ENCODE measurements around the gene LFNG. TPM values are rescaled to one million over a fixed set of nuclear protein-coding genes. Genes with fewer than 3 reads are reported as not detected.
"Not testable (repeated sequence)": the region's sequence is repeated elsewhere in the genome, so short reads cannot be mapped to it uniquely, and the experiment has no call there.

The LFNG gene
- total RNA-seq, 1 experiment from 2014 or later = 5.6 TPM

DNA sequence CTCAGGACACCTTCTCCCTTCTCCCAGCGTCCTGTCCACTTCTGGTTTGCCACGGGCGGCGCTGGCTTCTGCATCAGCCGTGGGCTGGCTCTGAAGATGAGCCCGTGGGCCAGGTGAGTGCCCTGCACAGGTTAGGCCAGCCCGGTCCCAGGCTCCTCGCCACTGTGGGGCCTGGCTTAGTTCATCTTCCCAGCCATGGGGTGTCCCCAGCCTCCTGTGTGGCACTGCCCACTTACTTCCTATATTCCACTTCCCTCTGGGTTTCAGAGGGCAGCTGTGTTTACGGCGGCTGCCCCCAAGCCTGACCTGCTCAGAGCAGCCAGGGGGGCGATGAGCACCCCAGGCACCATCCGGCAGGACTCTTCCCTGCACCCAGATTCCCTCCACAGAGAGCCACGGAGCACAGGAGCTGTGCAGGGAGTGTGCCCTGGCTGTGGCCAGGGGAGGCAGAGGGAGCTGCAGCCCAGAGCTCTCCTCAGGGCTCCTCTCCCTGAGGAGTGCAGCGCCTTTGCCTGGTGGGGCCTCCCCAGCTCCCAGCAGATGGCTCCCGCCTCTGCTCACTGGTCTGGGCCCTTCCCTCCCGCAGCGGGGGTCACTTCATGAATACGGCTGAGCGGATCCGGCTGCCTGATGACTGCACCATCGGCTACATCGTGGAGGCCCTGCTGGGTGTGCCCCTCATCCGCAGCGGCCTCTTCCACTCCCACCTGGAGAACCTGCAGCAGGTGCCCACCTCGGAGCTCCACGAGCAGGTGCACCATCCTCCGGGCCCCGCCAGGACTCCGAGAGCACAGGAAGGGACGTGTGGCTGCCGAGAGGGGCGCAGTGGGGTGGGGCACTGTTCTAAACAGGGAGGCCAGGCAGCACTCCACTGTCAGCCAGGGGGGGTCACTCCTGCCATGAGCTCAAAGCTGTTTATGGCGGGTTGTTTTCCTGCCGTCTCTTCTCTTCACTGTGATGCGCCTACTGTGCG is 6.4 kb downstream of the LFNG start:
- DNase-seq (ENCODE audit: low spot score) = no peak
- in situ Hi-C loops (cut with HindIII; ENCODE audit: low sequenced_read_pairs) = no loop called here

DNA sequence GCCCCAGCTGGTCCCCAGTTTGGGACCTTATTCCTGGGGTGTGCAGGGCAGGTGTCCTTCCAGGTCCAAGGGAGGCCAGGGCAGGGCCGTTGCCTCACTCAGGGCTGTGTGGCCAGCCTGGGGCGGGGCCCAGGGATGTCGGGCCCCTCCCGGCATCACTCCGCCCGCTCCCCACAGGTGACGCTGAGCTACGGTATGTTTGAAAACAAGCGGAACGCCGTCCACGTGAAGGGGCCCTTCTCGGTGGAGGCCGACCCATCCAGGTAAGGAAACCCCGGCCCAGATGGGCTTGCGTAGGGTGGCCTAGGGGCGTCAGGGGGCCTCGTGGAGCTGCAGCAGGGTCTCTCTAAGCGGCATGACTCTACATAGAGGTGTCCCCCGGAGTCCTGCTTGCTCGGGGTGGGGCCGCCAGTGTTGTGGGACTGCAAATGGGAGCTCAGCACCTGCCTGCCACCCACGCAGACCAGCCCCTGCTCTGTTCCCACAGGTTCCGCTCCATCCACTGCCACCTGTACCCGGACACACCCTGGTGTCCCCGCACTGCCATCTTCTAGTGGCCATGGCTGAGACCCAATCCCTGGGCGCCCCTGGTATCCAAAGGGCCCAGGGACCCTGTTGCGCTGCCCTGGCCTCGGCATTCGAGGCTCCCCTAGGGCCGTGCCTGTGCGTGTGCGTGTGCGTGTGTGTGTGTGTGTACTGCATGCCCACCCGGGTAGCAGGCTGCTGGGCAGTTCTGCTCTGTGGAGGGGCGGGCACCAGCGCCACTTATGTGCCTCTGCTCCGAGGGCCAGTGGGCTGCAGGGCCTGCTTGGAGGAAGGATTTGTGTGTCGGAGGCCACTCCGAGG is 7.3 kb downstream of the LFNG start:
- in situ Hi-C loops (cut with HindIII; ENCODE audit: low sequenced_read_pairs) = no loop called here
- no peak for DNase-seq (ENCODE audit: low spot score)

DNA sequence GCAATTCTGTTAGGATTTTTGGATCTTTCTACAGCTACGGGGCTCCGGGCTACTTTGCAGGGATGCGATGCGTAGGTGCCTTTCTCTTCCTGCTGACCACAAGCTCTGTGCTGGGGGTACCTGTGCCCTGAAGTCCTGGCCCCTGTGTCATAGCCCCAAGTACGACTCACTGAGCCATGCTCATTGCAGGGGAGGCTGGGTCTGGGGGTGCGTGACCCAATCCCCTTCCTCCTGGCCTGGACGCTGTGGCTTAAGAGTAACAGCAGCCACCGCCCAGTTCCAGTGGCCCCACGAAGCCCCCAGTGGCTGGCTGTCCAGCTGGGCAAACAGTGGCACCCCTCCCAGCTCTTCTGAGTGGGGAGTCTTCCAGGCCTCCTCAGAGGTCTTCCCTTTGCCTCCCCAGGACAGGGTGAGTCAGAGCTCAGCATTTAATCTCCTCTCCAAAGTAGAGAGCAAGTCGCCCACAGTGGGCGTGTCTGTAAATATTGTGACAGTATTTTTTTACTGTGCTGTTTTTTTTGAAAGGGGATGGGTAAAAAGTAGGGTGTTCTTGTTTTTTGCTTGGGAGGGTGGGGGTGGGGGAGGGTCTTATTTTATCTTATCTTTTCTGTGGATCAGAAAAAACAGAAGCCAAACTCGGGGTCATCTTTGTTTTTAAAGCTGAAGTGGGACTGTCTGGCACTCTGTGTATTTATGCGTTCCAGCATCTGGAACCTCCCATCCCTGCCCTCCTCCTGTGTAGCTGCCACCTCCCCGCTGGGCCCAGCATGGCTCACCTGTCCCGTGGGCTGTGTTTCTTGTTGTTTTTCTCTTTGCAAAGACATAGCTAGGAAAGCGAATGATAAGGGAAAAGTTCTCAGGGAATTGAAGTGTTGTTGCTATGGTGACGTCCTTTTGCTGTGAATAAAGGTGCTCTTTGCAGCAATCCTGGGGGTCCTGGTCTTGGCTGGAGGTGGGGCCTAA is 8.2 kb downstream of the LFNG start:
- DNase-seq (ENCODE audit: low spot score) = no peak
- in situ Hi-C loops (cut with HindIII; ENCODE audit: low sequenced_read_pairs) = no loop called here

DNA sequence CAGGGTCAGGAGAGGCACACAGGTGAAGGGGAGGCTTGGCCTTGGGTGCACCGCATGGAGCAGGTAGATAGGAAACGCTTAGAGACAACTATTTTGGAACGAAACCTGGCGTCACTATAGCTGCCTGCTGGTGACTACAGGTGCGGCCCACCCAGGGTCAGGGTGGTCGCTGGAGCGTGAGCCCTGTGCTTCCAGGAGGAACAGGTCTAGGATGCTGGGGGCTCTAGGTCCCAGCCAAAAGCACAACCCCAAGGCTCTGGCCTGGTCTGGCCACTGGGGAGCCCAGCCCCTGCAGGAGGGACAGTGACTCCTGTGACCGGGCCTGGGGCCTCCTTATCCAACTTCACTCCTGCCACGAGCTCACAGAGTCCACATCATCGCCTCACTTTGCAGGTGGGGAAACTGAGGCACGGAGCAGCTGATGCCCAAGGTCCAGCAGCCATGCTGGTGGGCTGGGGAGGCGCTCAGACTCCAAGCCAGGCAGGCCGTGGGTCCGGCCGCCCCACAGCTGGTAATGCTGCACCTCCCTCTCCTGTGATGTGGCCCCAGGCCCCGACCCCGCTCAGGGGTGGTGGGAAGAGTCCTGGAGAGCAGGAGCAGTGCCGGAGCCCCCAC is 9.0 kb downstream of the LFNG start:
- in situ Hi-C loops (cut with HindIII; ENCODE audit: low sequenced_read_pairs) = no loop called here
- no peak for DNase-seq (ENCODE audit: low spot score)

DNA sequence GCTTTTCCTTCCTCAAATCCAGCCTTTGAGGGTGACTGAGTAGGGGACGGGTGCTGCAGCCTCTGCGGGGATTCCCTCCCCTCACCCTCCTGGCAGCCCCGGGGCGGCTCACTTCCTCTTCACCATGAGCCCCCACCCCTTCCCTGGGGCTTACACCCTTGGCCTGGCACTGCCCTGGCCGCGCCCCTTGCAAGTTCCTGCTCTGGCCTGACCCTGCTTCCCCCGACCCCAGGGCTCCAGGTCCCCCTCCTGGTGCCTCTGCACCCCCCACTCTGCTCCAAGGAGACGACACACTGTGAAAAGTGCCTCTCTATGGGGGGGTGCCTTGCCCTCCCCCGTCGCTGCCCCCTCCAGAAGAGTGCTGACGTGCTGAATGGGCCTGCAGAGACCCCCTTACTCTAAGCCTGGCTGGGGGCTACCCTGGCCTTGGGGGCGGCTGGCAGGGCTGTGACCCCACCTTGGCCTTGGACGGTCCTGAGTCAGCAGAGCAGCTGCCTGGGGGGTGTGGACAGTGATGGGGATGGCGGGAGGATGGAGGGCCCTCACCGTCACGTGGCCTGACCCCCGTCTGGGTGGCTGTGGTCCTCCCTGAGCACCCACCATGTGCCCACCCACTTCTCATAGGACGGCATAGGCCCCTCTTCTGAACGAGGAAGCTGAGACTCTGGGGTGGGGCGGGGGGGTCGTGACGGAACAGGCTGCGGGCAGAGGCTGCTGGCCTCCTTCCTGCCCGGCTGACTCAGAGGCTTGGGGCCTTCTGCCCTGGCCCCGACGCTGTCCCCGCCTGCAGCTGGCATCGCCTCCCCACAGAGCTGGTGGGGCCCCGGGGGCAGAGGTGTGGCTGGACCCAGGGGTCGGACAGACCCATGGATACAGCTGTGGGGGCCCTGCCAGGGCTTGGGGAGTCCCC is 9.8 kb downstream of the LFNG start:
- in situ Hi-C loops (cut with HindIII; ENCODE audit: low sequenced_read_pairs) = no loop called here
- no peak for DNase-seq (ENCODE audit: low spot score)

DNA sequence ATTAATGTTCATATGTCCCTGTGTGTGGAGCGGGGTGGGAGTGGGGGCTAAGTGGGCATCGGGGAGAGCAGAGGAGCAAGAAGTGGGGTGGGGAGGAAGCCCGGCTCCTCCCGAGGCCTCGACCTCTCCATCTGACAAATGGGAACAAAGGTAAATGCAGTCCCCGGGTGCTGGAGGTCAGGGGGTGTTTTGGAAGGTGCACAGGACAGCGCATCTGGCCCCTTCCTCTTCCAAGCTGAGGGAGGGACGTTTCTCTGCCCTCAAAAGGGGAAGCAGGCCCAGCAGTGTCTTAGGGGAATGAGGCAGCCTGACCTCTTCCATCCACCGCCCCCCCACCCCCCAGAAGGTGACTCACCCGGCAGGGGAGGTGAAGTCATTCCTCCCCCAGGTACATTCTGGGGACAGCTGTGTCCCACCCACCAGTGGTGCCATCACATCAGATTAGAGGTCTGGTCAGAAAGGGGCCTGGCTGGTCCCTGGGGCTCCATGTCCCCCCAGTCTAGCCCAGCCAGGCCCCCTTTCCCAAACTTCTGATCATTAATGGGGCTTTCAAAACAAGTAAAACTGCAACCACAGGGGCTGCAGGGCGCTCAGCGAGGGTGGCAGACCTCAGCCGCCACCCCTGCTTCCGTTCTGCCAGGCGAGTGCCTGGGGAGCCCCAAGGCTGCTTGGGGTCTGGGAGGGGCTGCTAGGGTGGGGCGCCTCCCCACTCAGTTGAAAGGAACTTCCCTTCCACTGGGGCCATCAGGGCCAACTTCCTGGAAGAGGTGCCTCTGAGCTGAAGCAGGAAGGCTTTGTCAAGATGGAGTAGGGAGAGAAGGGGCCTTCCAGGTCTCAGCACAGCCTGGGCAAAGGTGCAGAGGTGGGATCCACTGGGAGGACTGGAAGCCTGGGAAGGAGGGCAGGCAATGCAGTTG is 10.8 kb downstream of the LFNG start:
- no peak for DNase-seq (ENCODE audit: low spot score)
- in situ Hi-C loops (cut with HindIII; ENCODE audit: low sequenced_read_pairs) = no loop called here

DNA sequence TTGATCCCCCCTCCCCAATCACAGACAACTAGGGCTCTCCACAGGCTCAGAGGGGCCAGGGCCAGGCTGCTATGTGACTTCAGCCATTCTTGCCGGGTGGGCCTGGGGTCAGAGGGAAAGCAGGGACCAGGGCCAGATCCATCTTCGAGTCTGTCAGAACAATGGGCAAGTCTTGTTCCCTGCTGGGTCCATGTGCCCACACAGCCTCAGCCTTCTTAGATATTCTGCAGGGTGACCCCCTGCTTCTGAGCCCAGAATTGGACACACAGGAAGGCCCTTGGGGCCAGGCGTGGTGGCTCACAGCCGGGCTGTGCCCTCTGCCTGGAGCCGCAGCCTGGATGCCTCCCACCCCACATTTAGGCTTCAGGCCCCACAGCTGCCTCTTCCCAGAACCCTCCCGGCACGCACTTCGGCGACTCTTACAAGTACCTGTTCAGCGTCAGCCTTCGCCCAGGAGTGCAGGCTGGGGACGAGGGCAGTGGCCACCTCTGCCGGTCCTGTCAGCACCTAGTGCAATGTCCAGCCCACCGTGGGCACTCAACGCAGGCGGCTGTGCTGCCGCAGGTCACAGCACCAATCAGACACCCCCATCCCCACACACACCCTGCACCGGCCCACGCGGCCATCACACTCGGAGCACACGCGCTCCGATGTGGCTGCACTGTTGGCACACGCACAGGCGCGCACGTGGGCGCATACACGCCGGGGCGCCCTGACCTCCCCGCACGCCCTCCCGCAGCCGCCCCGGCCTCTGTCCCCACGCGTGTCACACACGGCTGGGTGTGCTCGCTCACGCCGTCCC is 11.6 kb downstream of the LFNG start:
- DNase-seq (ENCODE audit: low spot score); in situ Hi-C loops (cut with HindIII; ENCODE audit: low sequenced_read_pairs): not testable (repeated sequence)

DNA sequence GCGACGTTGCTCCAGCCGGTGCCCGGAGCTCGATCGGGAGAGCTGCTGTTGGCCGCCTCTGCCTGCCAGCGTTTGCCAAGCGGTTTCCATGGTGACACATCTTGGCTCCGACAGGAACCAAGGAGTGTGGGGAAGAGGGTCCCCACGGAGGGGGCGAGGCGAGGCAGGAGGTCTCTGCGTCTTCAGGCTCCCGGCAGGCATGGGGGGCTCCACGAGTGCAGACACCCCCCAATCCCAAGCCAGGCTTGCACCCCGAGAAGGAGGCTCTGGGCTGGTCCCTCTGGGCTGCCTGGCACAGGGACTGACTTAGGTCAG is 12.2 kb downstream of the LFNG start:
- in situ Hi-C loops (cut with HindIII; ENCODE audit: low sequenced_read_pairs); DNase-seq (ENCODE audit: low spot score): not testable (repeated sequence)

DNA sequence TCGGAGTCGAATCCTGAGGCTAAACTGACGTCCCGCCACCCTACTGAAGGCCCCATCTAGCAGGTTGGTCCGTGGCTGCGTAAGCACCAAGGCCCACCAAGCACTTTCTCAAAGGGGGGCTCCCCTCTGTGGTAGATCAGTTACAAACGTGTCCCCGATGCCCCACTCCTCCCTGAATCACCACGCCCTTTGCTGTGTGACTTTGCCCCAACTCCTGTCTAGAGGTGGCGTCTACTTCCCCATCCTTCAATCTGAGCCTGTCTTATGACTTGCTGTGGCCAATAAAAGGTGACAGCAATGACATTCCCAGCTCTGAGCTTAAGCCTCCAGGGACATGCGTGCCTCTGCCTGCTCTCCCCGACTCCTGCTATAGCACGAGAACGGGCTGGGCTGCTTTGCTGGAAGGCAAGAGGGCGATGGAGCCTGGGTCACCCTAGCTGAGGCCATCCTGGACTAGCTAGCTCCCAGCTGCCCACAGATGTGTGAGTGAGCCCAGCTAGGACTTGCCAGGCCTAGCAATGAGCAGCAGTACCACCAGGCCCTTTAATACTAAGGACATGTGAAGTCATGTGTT is 12.7 kb downstream of the LFNG start:
- in situ Hi-C loops (cut with HindIII; ENCODE audit: low sequenced_read_pairs) = not testable (repeated sequence)

DNA sequence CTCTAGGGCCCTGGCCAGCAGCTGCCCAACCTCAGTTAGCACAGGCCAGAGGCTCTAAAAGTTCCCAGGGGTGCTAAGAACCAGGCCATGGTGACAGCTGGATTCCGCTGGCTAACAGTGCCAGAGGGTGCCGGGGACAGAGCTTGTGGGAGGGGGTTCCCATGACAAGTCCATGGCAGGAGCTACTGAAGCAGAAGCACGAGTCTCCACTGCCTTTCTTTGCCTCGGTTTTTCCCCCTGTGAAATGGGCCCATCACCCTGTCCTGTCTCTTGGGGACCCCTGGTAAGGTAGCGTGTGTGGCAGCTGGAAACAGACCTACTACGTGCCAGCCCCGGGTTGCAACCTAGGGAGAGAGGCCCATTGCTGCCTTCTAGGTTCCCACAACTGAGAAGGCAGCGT is 13.2 kb downstream of the LFNG start:
- in situ Hi-C loops (cut with HindIII; ENCODE audit: low sequenced_read_pairs); DNase-seq (ENCODE audit: low spot score): not testable (repeated sequence)

More for the DNA sequence above, 12.7 kb downstream of the LFNG start:
- DNase-seq (ENCODE audit: low spot score) = not testable (repeated sequence)

DNA sequence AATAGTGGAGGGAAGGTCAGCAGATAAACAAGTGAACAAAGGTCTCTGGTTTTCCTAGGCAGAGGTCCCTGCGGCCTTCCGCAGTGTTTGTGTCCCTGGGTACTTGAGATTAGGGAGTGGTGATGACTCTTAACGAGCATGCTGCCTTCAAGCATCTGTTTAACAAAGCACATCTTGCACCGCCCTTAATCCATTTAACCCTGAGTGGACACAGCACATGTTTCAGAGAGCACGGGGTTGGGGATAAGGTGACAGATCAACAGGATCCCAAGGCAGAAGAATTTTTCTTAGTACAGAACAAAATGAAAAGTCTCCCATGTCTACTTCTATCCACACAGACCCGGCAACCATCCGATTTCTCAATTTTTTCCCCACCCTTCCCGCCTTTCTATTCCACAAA is 14.0 kb downstream of the LFNG start:
- DNase-seq (ENCODE audit: low spot score); in situ Hi-C loops (cut with HindIII; ENCODE audit: low sequenced_read_pairs): not testable (repeated sequence)

DNA sequence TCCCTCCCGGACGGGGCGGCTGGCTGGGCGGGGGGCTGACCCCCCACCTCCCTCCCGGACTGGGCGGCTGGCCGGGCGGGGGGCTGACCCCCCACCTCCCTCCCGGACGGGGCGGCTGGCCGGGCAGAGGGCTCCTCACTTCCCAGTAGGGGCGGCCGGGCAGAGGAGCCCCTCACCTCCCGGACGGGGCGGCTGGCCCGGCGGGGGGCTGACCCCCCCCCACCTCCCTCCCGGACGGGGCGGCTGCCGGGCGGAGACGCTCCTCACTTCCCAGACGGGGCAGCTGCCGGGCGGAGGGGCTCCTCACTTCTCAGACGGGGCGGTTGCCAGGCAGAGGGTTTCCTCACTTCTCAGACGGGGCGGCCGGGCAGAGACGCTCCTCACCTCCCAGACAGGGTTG is 14.6 kb downstream of the LFNG start:
- in situ Hi-C loops (cut with HindIII; ENCODE audit: low sequenced_read_pairs); DNase-seq (ENCODE audit: low spot score): not testable (repeated sequence)

DNA sequence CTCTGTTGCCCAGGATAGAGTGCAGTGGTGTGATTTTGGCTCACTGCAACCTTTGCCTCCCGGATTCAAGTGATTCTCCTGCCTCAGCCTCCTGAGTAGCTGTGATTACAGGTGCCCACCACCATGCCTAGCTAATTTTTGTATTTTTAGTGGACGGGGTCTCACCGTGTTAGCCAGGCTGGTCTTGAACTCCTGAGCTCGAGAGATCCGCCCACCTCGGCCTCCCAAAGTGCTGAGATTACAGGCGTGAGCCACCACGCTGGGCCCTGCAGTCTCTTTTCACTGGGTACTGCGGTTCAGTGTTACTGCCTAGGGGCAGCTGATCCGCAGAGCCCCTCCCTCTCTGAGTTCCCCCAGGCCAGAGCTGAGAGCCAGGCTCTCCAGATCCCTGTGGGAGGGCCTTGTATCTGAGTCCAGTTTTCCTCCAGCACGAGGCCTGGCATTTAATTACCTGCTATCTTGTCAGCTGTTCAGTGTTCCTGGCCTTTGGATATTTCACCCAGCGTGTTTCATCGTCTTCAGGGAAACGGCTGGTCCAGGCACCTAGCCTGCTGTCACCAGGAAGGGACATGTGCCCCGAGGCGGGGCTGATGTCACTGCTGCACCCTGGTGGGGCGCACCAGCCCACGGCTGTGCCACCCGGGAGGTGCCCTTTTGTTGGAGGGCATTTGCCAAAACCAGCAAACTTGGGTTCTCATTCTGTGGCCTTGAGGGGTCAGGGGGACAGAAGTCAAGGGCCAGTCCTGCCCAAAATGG is 16.5 kb downstream of the LFNG start:
- DNase-seq (ENCODE audit: low spot score); in situ Hi-C loops (cut with HindIII; ENCODE audit: low sequenced_read_pairs): not testable (repeated sequence)

DNA sequence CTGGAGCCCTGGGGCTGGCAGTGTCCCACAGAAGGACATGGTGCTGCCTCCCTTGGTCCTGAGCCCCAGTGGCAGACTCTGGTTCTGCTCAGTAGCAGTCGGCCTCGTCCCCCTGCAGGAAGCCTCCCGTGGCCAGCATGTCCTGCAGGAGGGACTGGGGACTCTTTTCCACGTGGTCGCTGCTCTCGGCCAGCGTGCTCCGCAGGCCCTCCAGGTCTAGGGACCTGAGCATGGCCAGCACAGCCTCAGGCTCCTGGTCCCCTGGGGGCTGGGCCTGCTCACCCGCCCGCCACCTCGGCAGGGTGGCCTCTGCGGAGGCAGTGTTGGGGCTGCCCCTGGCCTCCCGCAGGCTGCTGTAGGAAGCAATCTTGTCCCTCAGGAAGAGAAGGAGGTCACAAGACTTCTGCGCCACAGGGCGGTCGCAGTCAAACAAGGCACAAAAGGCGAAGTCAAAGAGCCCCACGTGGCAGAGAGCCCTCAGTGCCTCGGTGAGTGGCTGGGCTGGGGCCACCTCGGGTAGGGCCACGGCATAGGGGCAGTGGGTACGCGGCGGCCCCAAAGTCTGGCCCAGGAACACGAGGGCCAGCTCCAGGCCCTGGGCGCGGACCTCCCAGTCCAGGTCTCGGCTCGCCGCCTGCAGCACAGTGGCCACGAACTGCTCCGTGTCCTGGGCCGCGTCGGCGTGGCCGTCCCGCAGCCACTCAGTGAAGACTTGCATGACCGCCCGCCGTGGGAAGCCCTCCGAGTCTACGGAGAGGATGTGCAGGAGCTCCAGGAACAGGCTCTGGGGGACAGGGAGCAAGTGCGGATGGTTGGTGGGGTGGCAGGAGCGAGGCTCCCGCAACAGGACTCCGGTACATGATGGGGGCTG is 18.6 kb downstream of the LFNG start:
- in situ Hi-C loops (cut with HindIII; ENCODE audit: low sequenced_read_pairs) = no loop called here
- no peak for DNase-seq (ENCODE audit: low spot score)
